Upper lobe of left lung (tissue), 6 donors: Measurements from ENCODE around the gene MGAT4A. TPM values are rescaled to one million over a fixed set of nuclear protein-coding genes. Genes with fewer than 3 reads are reported as not detected.
"Not testable (repeated sequence)": the region's sequence is repeated elsewhere in the genome, so short reads cannot be mapped to it uniquely, and the experiment has no call there.

Source experiments
- ATAC-seq, 2 donors: fragments of 200-7000 bp; cut with Tn5 transposase; one replicate each; pipeline ENCODE4 v1.9.1; 2022; ENCODE audit warnings: mild to moderate bottlenecking in 2 of 2, moderate library complexity in 2 of 2; ENCODE audit not compliant: low FRiP score in 2 of 2
- DNase-seq, 2 donors: peaks; one replicate each; pipeline ENCODE4 v3.0.0-alpha.2; 2019 to 2020
- H3K27ac ChIP-seq, 4 donors: fragments of 200-600 bp; sonication (generic); one replicate each; pipeline ENCODE4 v1.5.1; 2016 to 2019
- H3K27me3 ChIP-seq, 4 donors: fragments of 200-600 bp; sonication (generic); one replicate each; pipeline ENCODE4 v1.5.1; 2017 to 2019
- H3K36me3 ChIP-seq, 4 donors: fragments of 200-600 bp; sonication (generic); one replicate each; pipeline ENCODE4 v1.5.1; 2016 to 2019
- H3K4me1 ChIP-seq, 4 donors: fragments of 200-600 bp; sonication (generic); one replicate each; pipeline ENCODE4 v1.5.1; 2018 to 2019
- H3K4me3 ChIP-seq, 4 donors: fragments of 200-600 bp; sonication (generic); one replicate each; pipeline ENCODE4 v1.5.1; 2017 to 2019; ENCODE audit warnings: mild to moderate bottlenecking in 2 of 4, moderate library complexity in 1 of 4
- H3K9me3 ChIP-seq, 4 donors: fragments of 200-600 bp; sonication (generic); one replicate each; pipeline ENCODE4 v1.5.1; 2018 to 2019
- EP300 ChIP-seq, 4 donors: sonication (generic); formaldehyde crosslinking; IDR thresholded peaks; one replicate each; pipeline ENCODE4 v1.5.1; 2017; ENCODE audit warnings: antibody characterized with exemption in 4 of 4, control low read depth in 2 of 4
- POLR2A ChIP-seq, 4 donors: fragments of 450-650 bp; IDR thresholded peaks; one replicate each; pipeline ENCODE4 v1.5.1; 2016 to 2017; ENCODE audit warnings: antibody characterized with exemption in 4 of 4, mild to moderate bottlenecking in 2 of 4
- POLR2AphosphoS5 ChIP-seq, 2 donors: sonication (generic); formaldehyde crosslinking; IDR thresholded peaks; one replicate each; pipeline ENCODE4 v1.5.1; 2017; ENCODE audit warnings: antibody characterized with exemption in 2 of 2
- WGBS, 2 donors: methylation state at CpG; one replicate each; pipeline ENCODE4 v1.1.5; 2017 to 2018; 5-methylcytosine and 5-hydroxymethylcytosine counted together
- total RNA-seq, 6 donors: library from RNA; depleted of rRNA in 4 of 6; stranded (reverse); fragments of >200 nt in 4 of 6; gene quantifications; one replicate each; pipeline versions ENCODE4 v1.1.0 to v1.2.1, GENCODE V29; 2016 to 2021
- TF ChIP-seq, protein P1 (sequence below), 6 experiments: fragments of 450-650 bp in 4 of 6; fragments of 200-600 bp in 2 of 6; sonication (generic) in 2 of 6; IDR thresholded peaks; one replicate each; pipeline ENCODE4 v1.5.1; 2016 to 2019; ENCODE audit warnings: antibody characterized with exemption in 6 of 6
- donor health status: DM: no; HTN: no; CAD: no; lungs with moderate emphysema.
- donor health status: DM: no; HTN: yes; CAD: no; lungs with severe emphysema.

The MGAT4A gene
- total RNA-seq, 6 donors from 2014 or later, result 28.4 to 69.6 (median 53.6) TPM

DNA sequence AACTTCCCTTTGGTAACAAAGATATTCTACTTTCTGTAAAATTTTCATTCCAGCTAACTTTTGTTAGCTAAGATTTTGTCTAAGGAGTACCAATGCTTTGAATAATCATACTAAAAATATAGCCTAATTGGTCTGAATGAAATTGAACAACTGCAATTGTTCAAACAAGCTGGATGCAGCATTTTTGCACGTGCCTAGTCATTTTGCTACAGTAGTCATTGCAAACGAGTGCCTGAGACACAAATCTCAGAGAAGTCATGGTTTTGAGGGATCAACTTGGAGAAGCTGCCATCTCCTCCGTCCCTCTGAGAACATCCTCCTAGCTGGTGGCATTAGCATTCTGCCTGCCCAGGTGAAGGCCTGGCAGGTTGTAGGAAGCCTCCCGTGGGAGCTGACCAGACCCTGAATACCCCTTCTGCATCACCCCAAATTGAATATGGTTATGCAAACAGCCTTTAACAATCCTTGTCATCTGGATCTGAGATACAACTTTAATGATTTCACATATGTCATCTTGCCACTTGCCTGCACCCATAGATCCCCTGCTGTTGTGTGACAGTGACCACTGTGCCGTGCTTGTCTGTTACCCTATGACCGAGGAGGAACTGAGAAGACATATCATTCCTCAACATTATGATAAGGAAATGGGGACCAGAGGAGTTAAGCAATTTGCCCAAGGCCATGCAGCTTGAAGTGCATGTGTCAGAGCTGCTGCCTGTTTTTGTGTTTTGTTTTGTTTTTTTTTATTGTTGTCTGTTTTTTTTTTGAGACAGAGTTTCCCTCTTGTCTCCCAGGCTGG, 29.1 kb upstream of the MGAT4A start:
- ATAC-seq (peak in 1 of 2 donors; percentile 20), DNase-seq (no peak)
- H3K4me1 ChIP-seq, result peaks cover 27 to 46% (median 36%) of the 10 kb centered on the region in 4 donors
- WGBS, 2 donors, result 76 to 79% methylated on average over 6 of the region's 6 CpGs
- H3K4me3 ChIP-seq, result no peak overlapping the region
- no peaks in the 10 kb centered on the region for H3K36me3 ChIP-seq
- no peaks in the 10 kb centered on the region for H3K9me3 ChIP-seq
- H3K27ac ChIP-seq, result peak overlapping the region in 3 of 4 donors; percentile 7 to 56 (median 36)
- no peaks in the 10 kb centered on the region for H3K27me3 ChIP-seq
- TF ChIP-seq POLR2AphosphoS5 (IDR thresholded peaks at IDR 0.05), result peak in 1 of 2 donors; percentile 44
- no peak for TF ChIP-seq EP300 (IDR thresholded peaks at IDR 0.05)

DNA sequence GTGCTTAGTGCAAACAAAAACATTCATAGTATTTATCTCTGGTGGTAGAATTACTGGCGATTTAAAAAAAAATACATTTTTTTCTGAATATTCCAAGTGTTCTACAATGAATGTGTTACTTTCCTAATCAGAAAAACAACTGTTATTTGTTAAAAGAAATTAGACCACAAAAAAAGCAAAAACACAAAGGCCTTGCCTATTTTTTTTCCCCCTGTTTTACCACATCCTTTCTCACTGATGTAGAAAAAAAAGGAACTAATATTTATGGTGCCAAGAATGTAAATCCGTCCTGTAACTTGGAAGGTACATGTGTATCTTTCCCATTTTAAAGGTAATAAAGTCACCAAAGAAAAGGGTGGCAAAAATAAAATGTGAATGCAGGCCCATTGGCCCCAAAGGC, 28.4 kb upstream of the MGAT4A start:
- H3K27me3 ChIP-seq, result no peaks in the 10 kb centered on the region
- no peaks in the 10 kb centered on the region for H3K36me3 ChIP-seq
- peak overlapping the region; percentile 7 to 68 (median 49) for H3K27ac ChIP-seq
- peaks cover 27 to 46% (median 36%) of the 10 kb centered on the region in 4 donors for H3K4me1 ChIP-seq
- no peak overlapping the region for H3K4me3 ChIP-seq
- no peaks in the 10 kb centered on the region for H3K9me3 ChIP-seq
- no peak for DNase-seq
- no peak for ATAC-seq
- TF ChIP-seq EP300 (IDR thresholded peaks at IDR 0.05) (no peak), POLR2AphosphoS5 (IDR thresholded peaks at IDR 0.05) (no peak)
- whole genome bisulfite sequencing, 2 donors, result 53 to 58% methylated on average over 2 of the region's 2 CpGs

DNA sequence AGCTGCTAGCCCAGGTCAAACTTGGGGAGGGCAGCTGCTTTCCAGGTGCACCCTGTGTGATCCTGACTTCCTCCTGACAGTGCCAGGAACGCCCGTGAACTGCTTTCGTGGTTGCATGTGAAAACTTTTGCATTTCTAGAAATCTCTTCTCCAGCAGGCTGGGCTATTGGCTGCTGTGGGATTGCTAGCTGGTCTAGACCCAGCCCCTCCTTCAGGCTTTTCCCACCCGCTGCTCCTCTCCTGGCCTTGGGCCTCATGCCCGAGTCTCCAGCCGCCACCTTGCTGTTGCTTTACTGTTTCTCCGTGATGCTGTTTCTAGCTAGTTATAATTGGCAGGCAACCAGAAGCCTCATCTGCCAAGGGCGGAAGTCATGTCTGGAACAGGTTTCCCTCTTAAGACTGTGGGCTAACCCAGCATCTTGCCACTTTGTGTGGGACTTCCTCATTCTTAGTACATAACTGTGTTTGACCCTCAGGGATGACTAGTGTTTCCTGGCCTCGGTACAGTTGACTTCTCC, 27.0 kb upstream of the MGAT4A start:
- TF ChIP-seq POLR2AphosphoS5 (IDR thresholded peaks at IDR 0.05), result peak; percentile 76 to 93
- TF ChIP-seq EP300 (IDR thresholded peaks at IDR 0.05), result peak in 2 of 4 donors; percentile 54 to 69
- TF ChIP-seq, protein P1, sequence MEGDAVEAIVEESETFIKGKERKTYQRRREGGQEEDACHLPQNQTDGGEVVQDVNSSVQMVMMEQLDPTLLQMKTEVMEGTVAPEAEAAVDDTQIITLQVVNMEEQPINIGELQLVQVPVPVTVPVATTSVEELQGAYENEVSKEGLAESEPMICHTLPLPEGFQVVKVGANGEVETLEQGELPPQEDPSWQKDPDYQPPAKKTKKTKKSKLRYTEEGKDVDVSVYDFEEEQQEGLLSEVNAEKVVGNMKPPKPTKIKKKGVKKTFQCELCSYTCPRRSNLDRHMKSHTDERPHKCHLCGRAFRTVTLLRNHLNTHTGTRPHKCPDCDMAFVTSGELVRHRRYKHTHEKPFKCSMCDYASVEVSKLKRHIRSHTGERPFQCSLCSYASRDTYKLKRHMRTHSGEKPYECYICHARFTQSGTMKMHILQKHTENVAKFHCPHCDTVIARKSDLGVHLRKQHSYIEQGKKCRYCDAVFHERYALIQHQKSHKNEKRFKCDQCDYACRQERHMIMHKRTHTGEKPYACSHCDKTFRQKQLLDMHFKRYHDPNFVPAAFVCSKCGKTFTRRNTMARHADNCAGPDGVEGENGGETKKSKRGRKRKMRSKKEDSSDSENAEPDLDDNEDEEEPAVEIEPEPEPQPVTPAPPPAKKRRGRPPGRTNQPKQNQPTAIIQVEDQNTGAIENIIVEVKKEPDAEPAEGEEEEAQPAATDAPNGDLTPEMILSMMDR (IDR thresholded peaks at IDR 0.05), result no peak
- TF ChIP-seq POLR2A (IDR thresholded peaks at IDR 0.05), result peak in 1 of 4 donors; percentile 23
- Histone ChIP-seq H3K4me1 (peaks cover 27 to 44% (median 35%) of the 10 kb centered on the region in 4 donors), H3K27me3 (no peaks in the 10 kb centered on the region), H3K9me3 (no peaks in the 10 kb centered on the region), H3K4me3 (peak overlapping the region in 3 of 4 donors; percentile 14 to 25 (median 21)), H3K27ac (peak overlapping the region; percentile 66 to 69 (median 68)), H3K36me3 (no peaks in the 10 kb centered on the region)
- DNase-seq (peak; percentile 22 to 91), ATAC-seq (peak; percentile 95)
- WGBS, 2 donors, result 9% methylated on average over 9 of the region's 9 CpGs

DNA sequence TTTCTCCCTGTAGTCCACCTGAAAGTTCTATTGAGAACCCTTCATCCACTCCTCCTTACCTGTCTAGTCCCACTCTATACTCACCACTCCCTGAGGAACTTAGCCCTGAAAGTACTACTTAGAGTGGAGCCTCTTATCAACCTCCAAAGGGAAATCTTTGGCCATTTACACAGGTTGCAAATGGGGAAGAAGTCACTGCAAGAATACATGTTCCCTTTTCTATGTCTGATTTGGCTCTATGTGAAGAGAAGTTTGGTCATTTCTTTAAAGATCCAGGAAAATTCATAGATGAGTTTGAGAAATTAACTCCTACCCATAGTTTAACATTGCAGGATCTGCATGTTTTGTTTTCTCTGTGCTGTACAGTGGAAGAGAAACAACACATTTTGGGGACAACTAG, 22.9 kb upstream of the MGAT4A start:
- no peak for TF ChIP-seq POLR2A (IDR thresholded peaks at IDR 0.05)
- TF ChIP-seq EP300 (IDR thresholded peaks at IDR 0.05), result no peak
- no peak for TF ChIP-seq POLR2AphosphoS5 (IDR thresholded peaks at IDR 0.05)
- TF ChIP-seq, protein P1 (IDR thresholded peaks at IDR 0.05), result no peak
- Histone ChIP-seq H3K9me3 (no peaks in the 10 kb centered on the region), H3K27ac (no peak overlapping the region), H3K36me3 (no peaks in the 10 kb centered on the region), H3K27me3 (no peaks in the 10 kb centered on the region), H3K4me1 (peaks cover 15 to 17% (median 16%) of the 10 kb centered on the region in 4 donors), H3K4me3 (no peak overlapping the region)
- DNase-seq (no peak), ATAC-seq (no peak)

DNA sequence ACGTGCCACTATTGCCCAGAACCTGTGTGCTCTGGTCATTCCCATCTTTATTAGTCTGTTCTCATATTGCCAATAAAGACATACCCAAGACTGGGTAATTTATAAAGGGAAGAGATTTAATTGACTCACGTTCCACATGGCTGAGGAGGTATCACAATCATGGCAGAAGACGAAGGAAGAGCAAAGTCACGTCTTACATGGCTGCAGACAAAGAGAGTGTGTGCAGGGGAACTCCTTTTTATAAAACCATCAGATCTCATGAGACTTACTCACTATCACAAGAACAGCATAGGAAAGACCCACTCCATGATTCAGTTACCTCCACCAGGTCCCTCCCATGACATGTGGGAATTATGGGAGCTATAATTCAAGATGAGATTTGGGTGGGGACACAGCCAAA, 21.8 kb upstream of the MGAT4A start:
- H3K27me3 ChIP-seq, H3K27ac ChIP-seq, DNase-seq, H3K9me3 ChIP-seq, H3K4me3 ChIP-seq, ATAC-seq, H3K36me3 ChIP-seq: not testable (repeated sequence)
- peaks cover 5 to 14% (median 7%) of the 10 kb centered on the region in 4 donors for H3K4me1 ChIP-seq
- 84 to 85% methylated on average over 4 of the region's 4 CpGs for WGBS, 2 donors

DNA sequence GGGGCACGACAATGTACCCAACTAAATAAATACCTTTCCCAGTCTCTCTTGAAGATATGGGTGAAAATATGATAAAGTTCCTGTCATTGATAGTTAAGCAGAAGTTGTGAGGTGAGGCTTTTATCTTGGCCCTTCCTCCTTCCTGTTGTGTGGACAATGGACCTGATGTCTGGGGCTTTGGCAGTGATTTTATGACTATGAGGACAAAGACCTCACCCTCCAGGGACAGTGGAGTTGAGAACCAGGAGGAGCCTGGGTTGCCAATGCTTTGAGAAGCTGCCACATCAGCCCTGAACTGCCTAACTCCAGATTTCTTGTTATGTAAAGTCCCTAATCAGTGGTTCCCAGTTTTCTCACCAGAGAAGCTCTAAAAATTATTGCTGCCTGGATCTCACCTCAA, 20.8 kb upstream of the MGAT4A start:
- H3K27ac ChIP-seq, result no peak overlapping the region
- ATAC-seq, result no peak
- no peaks in the 10 kb centered on the region for H3K27me3 ChIP-seq
- peaks cover 0 to 5% (median 2%) of the 10 kb centered on the region in 4 donors for H3K4me1 ChIP-seq
- no peak for DNase-seq
- WGBS, 2 donors, result 85 to 88% methylated on average over 1 of the region's 1 CpG
- H3K36me3 ChIP-seq, result no peaks in the 10 kb centered on the region
- H3K4me3 ChIP-seq, result no peak overlapping the region
- no peaks in the 10 kb centered on the region for H3K9me3 ChIP-seq
- TF ChIP-seq POLR2A (IDR thresholded peaks at IDR 0.05) (no peak), POLR2AphosphoS5 (IDR thresholded peaks at IDR 0.05) (no peak), EP300 (IDR thresholded peaks at IDR 0.05) (no peak)
- TF ChIP-seq, protein P1 (IDR thresholded peaks at IDR 0.05), result no peak
